Sigmoid colon (tissue), 4 donors: ENCODE data around the gene SPOP.

Experiments
- EP300 ChIP-seq, 4 donors: sonication (generic); formaldehyde crosslinking; IDR thresholded peaks; one replicate each; pipeline ENCODE4 v1.6.1; 2017; ENCODE audit warnings: antibody characterized with exemption in 4 of 4
- POLR2A ChIP-seq, 2 donors: fragments of 450-650 bp; IDR thresholded peaks; one replicate each; pipeline ENCODE4 v1.6.1; 2016; ENCODE audit warnings: antibody characterized with exemption in 2 of 2, mild to moderate bottlenecking in 2 of 2, moderate library complexity in 2 of 2
- POLR2AphosphoS5 ChIP-seq, 4 donors: sonication (generic); formaldehyde crosslinking; IDR thresholded peaks; one replicate each; pipeline ENCODE4 v1.6.1; 2017; ENCODE audit warnings: antibody characterized with exemption in 4 of 4
- TF ChIP-seq, protein P1 (sequence below), 4 experiments: fragments of 450-650 bp in 3 of 4; fragments of 200-600 bp in 1 of 4; IDR thresholded peaks; one replicate each; pipeline ENCODE4 v1.5.1; 2016 to 2019; ENCODE audit warnings: antibody characterized with exemption in 4 of 4, mild to moderate bottlenecking in 3 of 4, moderate library complexity in 2 of 4

DNA sequence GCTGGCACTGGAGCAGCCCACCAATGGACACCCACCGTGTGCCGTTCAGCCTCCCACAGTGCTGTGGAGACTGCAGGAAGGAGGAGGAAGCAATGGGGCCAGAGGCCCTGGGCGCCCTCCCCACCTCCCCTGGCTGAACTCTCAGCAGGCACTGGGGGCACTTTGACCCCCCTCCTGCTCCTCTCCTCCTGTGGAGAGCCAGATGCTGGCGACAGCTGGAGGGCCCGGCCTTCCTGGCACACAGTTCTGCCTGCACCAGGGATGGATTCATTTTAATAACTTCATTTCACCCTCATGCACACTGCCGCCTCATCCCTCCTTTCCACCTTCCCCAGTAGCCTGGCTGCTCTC is 96.3 kb downstream of the SPOP start:
- TF ChIP-seq, protein P1, sequence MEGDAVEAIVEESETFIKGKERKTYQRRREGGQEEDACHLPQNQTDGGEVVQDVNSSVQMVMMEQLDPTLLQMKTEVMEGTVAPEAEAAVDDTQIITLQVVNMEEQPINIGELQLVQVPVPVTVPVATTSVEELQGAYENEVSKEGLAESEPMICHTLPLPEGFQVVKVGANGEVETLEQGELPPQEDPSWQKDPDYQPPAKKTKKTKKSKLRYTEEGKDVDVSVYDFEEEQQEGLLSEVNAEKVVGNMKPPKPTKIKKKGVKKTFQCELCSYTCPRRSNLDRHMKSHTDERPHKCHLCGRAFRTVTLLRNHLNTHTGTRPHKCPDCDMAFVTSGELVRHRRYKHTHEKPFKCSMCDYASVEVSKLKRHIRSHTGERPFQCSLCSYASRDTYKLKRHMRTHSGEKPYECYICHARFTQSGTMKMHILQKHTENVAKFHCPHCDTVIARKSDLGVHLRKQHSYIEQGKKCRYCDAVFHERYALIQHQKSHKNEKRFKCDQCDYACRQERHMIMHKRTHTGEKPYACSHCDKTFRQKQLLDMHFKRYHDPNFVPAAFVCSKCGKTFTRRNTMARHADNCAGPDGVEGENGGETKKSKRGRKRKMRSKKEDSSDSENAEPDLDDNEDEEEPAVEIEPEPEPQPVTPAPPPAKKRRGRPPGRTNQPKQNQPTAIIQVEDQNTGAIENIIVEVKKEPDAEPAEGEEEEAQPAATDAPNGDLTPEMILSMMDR (IDR thresholded peaks at IDR 0.05), result no peak
- TF ChIP-seq POLR2AphosphoS5 (IDR thresholded peaks at IDR 0.05) (no peak), POLR2A (IDR thresholded peaks at IDR 0.05) (no peak), EP300 (IDR thresholded peaks at IDR 0.05) (no peak)
